GM19099 (cell line): Measurements from ENCODE around the gene UTY.

Experiments
- POLR2A ChIP-seq: IDR thresholded peaks from 3 replicates; pipeline ENCODE4 v1.6.1; 2011; ENCODE audit warnings: low read depth; ENCODE audit not compliant: insufficient read length; ENCODE audit errors: extremely low read depth

Gene UTY

GRCh38 chrY:13361656-13362636 lies 117.9 kb downstream of the UTY start:
- no peak for TF ChIP-seq POLR2A

- TF ChIP-seq POLR2A, result no peak
These were observed 128.4 kb downstream of the UTY start for GRCh38 chrY:13351443-13351842.

GRCh38 chrY:13347106-13347505 lies 132.7 kb downstream of the UTY start:
- no peak for TF ChIP-seq POLR2A

- TF ChIP-seq POLR2A, result no peak
These were observed 134.3 kb downstream of the UTY start for GRCh38 chrY:13345549-13345948.

GRCh38 chrY:13343307-13343946 lies 136.4 kb downstream of the UTY start:
- TF ChIP-seq POLR2A, result no peak

- no peak for TF ChIP-seq POLR2A
These were observed 139.9 kb downstream of the UTY start for GRCh38 chrY:13339939-13340338.

GRCh38 chrY:13339381-13339780 lies 140.5 kb downstream of the UTY start:
- TF ChIP-seq POLR2A, result no peak

GRCh38 chrY:13338711-13339110 lies 141.1 kb downstream of the UTY start:
- no peak for TF ChIP-seq POLR2A

GRCh38 chrY:13337934-13338333 lies 141.9 kb downstream of the UTY start:
- TF ChIP-seq POLR2A, result no peak

GRCh38 chrY:13333791-13334190 lies 146.0 kb downstream of the UTY start:
- no peak for TF ChIP-seq POLR2A

- TF ChIP-seq POLR2A, result no peak
These were observed 149.2 kb downstream of the UTY start for GRCh38 chrY:13330651-13331050.

- TF ChIP-seq POLR2A, result no peak
These were observed 166.9 kb downstream of the UTY start for GRCh38 chrY:13312966-13313365.

- no peak for TF ChIP-seq POLR2A
These were observed 171.9 kb downstream of the UTY start for GRCh38 chrY:13307959-13308358.

- no peak for TF ChIP-seq POLR2A
These were observed 179.0 kb downstream of the UTY start for GRCh38 chrY:13300795-13301194.

- TF ChIP-seq POLR2A, result no peak
These were observed 180.4 kb downstream of the UTY start for GRCh38 chrY:13299411-13299810.
